ENCODE data around the gene USP24. TPM values are rescaled to one million over a fixed set of nuclear protein-coding genes. Genes with fewer than 3 reads are reported as not detected.
"Not testable (repeated sequence)": the region's sequence is repeated elsewhere in the genome, so short reads cannot be mapped to it uniquely, and the experiment has no call there.

USP24 gene
- total and polyA plus RNA-seq, 3 donors from 2014 or later, result 20.2 to 50.9 (median 50.3) TPM

DNA sequence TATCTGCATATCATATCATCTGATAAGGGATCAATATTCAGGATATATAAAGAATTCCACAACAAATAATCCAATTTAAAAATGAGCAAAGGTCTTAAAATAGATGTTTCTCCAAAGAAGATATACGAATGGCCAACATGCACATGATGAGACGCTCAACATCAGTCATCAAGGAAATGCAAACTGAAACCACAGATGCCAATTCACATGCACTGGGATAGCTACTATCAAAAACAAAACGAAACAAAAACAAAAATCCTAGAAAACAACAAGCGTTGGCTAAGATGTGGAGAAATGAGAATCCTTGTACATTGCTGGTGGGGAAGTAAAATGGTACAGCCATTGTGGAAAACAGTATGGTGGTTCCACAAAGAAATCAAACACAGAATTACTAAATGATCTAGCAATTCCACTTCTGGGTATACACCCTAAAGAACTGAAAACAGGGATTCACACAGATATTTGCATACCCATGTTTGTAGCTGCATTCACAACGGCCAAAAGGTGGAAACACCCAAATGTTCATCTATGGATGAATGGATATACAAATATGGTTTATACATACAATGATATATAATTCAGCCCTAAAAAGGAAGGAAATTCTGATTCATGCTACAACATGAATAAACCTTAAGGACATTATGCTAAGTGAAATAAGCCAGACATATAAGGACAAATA is 96.4 kb downstream of the USP24 start:
- Histone ChIP-seq H3K27ac (no peak overlapping the region), H3K4me3 (no peak overlapping the region), H3K4me1 (no peaks in the 10 kb centered on the region), H3K9me3 (no peaks in the 10 kb centered on the region), H3K27me3 (no peaks in the 10 kb centered on the region), H3K36me3 (ENCODE audit: low read depth, missing control alignments) (no peaks in the 10 kb centered on the region)
- WGBS, 2 donors, result 92 to 96% methylated on average over 5 of the region's 5 CpGs
- no peak for DNase-seq
- intact Hi-C loops (cut with DNase I; ENCODE audit: low total_unique reads), result no loop called here
- TF ChIP-seq POLR2A (IDR thresholded peaks at IDR 0.05), result no peak
- TF ChIP-seq, protein P1, sequence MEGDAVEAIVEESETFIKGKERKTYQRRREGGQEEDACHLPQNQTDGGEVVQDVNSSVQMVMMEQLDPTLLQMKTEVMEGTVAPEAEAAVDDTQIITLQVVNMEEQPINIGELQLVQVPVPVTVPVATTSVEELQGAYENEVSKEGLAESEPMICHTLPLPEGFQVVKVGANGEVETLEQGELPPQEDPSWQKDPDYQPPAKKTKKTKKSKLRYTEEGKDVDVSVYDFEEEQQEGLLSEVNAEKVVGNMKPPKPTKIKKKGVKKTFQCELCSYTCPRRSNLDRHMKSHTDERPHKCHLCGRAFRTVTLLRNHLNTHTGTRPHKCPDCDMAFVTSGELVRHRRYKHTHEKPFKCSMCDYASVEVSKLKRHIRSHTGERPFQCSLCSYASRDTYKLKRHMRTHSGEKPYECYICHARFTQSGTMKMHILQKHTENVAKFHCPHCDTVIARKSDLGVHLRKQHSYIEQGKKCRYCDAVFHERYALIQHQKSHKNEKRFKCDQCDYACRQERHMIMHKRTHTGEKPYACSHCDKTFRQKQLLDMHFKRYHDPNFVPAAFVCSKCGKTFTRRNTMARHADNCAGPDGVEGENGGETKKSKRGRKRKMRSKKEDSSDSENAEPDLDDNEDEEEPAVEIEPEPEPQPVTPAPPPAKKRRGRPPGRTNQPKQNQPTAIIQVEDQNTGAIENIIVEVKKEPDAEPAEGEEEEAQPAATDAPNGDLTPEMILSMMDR (IDR thresholded peaks at IDR 0.05), result no peak

DNA sequence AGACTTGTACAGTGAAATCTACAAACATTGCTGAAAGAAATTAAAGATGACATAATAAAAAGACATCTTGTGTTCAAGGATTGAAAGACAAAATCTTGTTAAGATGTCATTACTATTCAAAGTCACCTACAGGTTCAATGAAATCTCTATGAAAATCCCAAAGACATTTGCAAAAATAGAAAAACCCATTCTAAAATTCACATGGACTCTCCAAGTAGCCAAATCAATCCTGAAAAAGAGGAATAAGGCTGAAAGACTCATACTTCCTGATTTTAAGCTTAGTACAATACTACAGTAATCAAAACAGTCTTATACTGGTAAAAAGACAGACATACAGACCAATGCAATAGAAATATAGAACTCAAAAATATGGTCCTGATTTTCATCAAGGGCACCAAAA is 97.2 kb downstream of the USP24 start:
- Histone ChIP-seq H3K36me3 (ENCODE audit: low read depth, missing control alignments) (no peaks in the 10 kb centered on the region), H3K4me1 (no peaks in the 10 kb centered on the region), H3K4me3 (no peak overlapping the region), H3K27ac (no peak overlapping the region), H3K9me3 (no peaks in the 10 kb centered on the region), H3K27me3 (no peaks in the 10 kb centered on the region)
- no peak for TF ChIP-seq POLR2A (IDR thresholded peaks at IDR 0.05)
- TF ChIP-seq, protein P1 (IDR thresholded peaks at IDR 0.05), result no peak
- intact Hi-C loops (cut with DNase I; ENCODE audit: low total_unique reads), result no loop called here
- no peak for DNase-seq

- H3K36me3 ChIP-seq (ENCODE audit: low read depth, missing control alignments), result not testable (repeated sequence)
Observed at GRCh38 chr1:55109005-55109404, 106.2 kb downstream of the USP24 start.

GRCh38 chr1:55107101-55107500 is 108.1 kb downstream of the USP24 start:
- H3K4me1 ChIP-seq, result peaks cover 4% of the 10 kb centered on the region
- no peaks in the 10 kb centered on the region for H3K9me3 ChIP-seq
- 78 to 82% methylated on average over 6 of the region's 6 CpGs for WGBS, 2 donors
- H3K27me3 ChIP-seq, result no peaks in the 10 kb centered on the region
- no peaks in the 10 kb centered on the region for H3K36me3 ChIP-seq (ENCODE audit: low read depth, missing control alignments)
- H3K27ac ChIP-seq, result no peak overlapping the region
- H3K4me3 ChIP-seq, result no peak overlapping the region
- no peak for DNase-seq
- TF ChIP-seq, protein P1 (IDR thresholded peaks at IDR 0.05), result no peak
- no peak for TF ChIP-seq POLR2A (IDR thresholded peaks at IDR 0.05)
- intact Hi-C loops (cut with DNase I; ENCODE audit: low total_unique reads), result no loop called here

More at GRCh38 chr1:55109005-55109404, 106.2 kb downstream of the USP24 start:
- H3K4me1 ChIP-seq; H3K4me3 ChIP-seq; H3K27ac ChIP-seq; H3K9me3 ChIP-seq; DNase-seq; intact Hi-C loops (cut with DNase I; ENCODE audit: low total_unique reads); H3K27me3 ChIP-seq: not testable (repeated sequence)
- 96% methylated on average over 14 of the region's 14 CpGs for WGBS, 2 donors

DNA sequence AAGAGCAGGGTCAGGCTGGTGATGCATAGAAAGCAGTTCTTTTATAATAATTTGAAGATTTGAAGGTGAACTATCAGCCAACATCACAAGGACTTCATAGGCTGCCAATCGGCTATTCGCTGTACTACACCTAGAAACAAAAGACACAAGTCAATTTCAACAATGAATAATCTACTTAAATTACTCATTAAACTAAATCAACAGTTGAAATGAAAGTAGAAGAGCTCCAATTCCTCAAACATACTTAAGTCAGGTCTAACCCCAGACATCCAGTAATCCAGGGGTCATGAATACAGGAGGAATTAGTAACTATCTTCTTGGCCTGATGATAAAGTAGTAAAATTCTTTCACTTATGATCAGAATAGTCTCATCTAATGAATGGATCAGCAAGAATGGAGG is 111.3 kb downstream of the USP24 start:
- no peak overlapping the region for H3K4me3 ChIP-seq
- no peaks in the 10 kb centered on the region for H3K36me3 ChIP-seq (ENCODE audit: low read depth, missing control alignments)
- WGBS, 2 donors, result 89 to 90% methylated on average over 2 of the region's 2 CpGs
- H3K9me3 ChIP-seq, result no peaks in the 10 kb centered on the region
- peak overlapping the region; percentile 34 to 42 for H3K27ac ChIP-seq
- peaks cover 4% of the 10 kb centered on the region for H3K4me1 ChIP-seq
- TF ChIP-seq, protein P1 (IDR thresholded peaks at IDR 0.05), result no peak
- TF ChIP-seq POLR2A (IDR thresholded peaks at IDR 0.05), result no peak
- no peaks in the 10 kb centered on the region for H3K27me3 ChIP-seq
- DNase-seq, result no peak
- intact Hi-C loops (cut with DNase I; ENCODE audit: low total_unique reads), result no loop called here
